OCI-LY1 (cell line): ENCODE results near the gene OVOL1.

Experiments
- EZH2 ChIP-seq: fragments of 200-600 bp; sonication (generic), shearing (Covaris generic); IDR thresholded peaks from 2 replicates; pipeline ENCODE4 v1.8.0; 2017; ENCODE audit warnings: borderline replicate concordance, mixed run types, mild to moderate bottlenecking, antibody characterized with exemption, low read length, moderate library complexity, mixed read lengths
- TF ChIP-seq, protein P1 (sequence below): fragments of 200-600 bp; sonication (generic), shearing (Covaris generic); IDR thresholded peaks from 2 replicates; pipeline ENCODE4 v1.5.1; 2017; ENCODE audit warnings: mild to moderate bottlenecking, antibody characterized with exemption, low read length, moderate library complexity, mixed read lengths

DNA sequence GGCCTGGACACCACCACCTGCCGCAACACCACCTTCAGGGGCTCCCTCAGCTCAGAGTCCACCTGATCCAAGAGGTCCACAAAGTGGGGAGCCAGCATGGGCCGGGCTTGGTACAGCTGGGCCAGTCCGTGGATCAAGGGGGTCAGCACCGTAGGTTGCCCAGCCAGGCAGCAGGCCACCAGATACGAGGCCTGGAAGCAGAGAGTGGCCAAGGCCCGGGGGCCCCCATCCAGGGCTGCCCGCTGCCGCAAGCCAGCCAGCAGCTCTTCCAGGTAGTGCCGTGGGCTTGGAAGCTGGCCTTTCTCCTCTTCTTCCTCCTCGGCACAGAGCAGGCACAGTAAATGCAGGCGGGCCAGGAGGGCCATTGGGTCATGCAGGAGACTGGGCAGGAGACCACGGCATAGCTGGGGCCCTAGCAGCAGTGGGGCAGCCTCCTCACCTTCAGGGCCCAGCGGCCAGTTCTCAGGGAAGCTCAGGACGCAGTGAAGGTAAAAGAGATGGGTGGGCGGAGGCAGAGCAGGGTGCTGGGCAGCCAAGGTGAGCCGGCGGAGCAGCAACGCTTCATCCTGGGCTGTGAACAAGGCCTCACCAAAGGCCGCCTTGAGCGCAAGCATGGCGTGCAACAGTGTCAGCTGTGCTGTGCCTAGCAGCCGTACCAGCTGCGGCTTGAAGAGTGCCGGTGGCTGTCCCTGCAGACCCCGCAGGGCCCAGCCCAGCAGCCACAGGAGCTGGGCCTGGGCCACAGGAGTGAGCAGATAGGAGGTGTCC, 7.8 kb upstream of the OVOL1 start:
- TF ChIP-seq, protein P1, sequence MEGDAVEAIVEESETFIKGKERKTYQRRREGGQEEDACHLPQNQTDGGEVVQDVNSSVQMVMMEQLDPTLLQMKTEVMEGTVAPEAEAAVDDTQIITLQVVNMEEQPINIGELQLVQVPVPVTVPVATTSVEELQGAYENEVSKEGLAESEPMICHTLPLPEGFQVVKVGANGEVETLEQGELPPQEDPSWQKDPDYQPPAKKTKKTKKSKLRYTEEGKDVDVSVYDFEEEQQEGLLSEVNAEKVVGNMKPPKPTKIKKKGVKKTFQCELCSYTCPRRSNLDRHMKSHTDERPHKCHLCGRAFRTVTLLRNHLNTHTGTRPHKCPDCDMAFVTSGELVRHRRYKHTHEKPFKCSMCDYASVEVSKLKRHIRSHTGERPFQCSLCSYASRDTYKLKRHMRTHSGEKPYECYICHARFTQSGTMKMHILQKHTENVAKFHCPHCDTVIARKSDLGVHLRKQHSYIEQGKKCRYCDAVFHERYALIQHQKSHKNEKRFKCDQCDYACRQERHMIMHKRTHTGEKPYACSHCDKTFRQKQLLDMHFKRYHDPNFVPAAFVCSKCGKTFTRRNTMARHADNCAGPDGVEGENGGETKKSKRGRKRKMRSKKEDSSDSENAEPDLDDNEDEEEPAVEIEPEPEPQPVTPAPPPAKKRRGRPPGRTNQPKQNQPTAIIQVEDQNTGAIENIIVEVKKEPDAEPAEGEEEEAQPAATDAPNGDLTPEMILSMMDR = no peak
- no peak for TF ChIP-seq EZH2
